ENCODE measurements around the gene CAMK2D. TPM values are rescaled to one million over a fixed set of nuclear protein-coding genes. Genes with fewer than 3 reads are reported as not detected.

The CAMK2D gene
- total RNA-seq, 1 experiment from 2014 or later = 32.1 TPM

DNA sequence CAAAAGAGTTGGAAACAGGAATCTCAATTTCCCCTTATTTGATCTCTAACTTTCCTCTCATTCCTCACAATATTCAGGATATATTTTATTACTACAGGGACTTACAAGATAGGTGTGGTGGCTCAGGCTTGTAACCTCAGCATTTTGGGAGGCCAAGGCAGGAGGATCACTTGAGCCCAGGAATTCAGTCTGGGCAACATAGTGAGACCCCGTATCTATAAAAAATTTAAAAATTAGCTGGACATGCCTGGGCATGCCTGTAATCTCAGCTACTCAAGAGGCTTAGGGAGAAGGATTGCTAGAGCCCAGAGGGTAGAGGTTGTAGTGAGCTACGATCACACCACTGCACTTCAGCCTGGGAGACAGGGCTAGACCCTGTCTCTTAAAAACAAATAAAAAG, 200.4 kb downstream of the CAMK2D start:
- Mint-ChIP-seq H3K27ac (ENCODE audit: low read depth, unreplicated experiment) (peak overlapping the region; percentile 75), H3K27me3 (ENCODE audit: insufficient read depth, unreplicated experiment) (no peaks in the 10 kb centered on the region), H3K9me3 (ENCODE audit: unreplicated experiment) (no peaks in the 10 kb centered on the region), H3K4me1 (ENCODE audit: insufficient read depth, unreplicated experiment) (peaks cover 15% of the 10 kb centered on the region), H3K36me3 (ENCODE audit: insufficient read depth, unreplicated experiment) (peaks cover 6% of the 10 kb centered on the region), H3K4me3 (ENCODE audit: unreplicated experiment) (no peak overlapping the region)
- POLR2A ChIA-PET = interaction anchor here (0.6 to 1.4 kb wide), 4 partner anchors 14 to 199 kb away, joined by 3 to 5 read pairs (median 4); no protein-coding TSS in a partner anchor
- CTCF ChIA-PET = interaction anchor here (0.6 to 2.3 kb wide), 3 partner anchors 13 to 696 kb away, joined by 3 to 15 read pairs (median 3); no protein-coding TSS in a partner anchor
- no TSS peak for BruUV-seq (replicated peaks)
- no peak for DNase-seq (ENCODE audit: unreplicated experiment)
- TF ChIP-seq, protein P1, sequence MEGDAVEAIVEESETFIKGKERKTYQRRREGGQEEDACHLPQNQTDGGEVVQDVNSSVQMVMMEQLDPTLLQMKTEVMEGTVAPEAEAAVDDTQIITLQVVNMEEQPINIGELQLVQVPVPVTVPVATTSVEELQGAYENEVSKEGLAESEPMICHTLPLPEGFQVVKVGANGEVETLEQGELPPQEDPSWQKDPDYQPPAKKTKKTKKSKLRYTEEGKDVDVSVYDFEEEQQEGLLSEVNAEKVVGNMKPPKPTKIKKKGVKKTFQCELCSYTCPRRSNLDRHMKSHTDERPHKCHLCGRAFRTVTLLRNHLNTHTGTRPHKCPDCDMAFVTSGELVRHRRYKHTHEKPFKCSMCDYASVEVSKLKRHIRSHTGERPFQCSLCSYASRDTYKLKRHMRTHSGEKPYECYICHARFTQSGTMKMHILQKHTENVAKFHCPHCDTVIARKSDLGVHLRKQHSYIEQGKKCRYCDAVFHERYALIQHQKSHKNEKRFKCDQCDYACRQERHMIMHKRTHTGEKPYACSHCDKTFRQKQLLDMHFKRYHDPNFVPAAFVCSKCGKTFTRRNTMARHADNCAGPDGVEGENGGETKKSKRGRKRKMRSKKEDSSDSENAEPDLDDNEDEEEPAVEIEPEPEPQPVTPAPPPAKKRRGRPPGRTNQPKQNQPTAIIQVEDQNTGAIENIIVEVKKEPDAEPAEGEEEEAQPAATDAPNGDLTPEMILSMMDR (IDR thresholded peaks at IDR 0.05; ENCODE audit: unreplicated experiment) = no peak
- intact Hi-C loops (cut with micrococcal nuclease) = no loop called here

DNA sequence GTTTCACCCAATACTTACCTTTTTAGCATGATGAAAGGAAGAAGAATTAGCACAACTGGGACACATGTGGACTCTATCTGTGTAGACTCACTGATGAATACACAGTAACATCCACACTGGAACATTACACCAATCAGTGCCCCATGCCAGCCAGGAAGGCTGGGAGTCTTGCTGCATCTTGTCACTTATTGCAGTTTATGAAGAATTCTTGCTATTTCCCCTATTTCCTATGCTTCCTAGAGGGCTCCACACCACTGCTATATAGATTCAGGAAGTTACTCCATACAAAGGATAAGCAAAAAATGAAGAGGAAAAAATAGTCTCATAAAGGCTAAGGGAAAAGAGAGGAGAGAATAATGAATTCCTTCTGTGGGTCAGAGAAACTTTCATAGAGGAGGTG, 201.0 kb downstream of the CAMK2D start:
- H3K36me3 Mint-ChIP-seq (ENCODE audit: insufficient read depth, unreplicated experiment) = peaks cover 6% of the 10 kb centered on the region
- no peaks in the 10 kb centered on the region for H3K9me3 Mint-ChIP-seq (ENCODE audit: unreplicated experiment)
- CTCF ChIA-PET = interaction anchor here (1.3 to 2.3 kb wide), 2 partner anchors 13 kb away, joined by 5 to 15 read pairs; no protein-coding TSS in a partner anchor
- no TSS peak for BruUV-seq (replicated peaks)
- no peaks in the 10 kb centered on the region for H3K27me3 Mint-ChIP-seq (ENCODE audit: insufficient read depth, unreplicated experiment)
- peaks cover 18% of the 10 kb centered on the region for H3K4me1 Mint-ChIP-seq (ENCODE audit: insufficient read depth, unreplicated experiment)
- TF ChIP-seq, protein P1 (IDR thresholded peaks at IDR 0.05; ENCODE audit: unreplicated experiment) = no peak
- intact Hi-C loops (cut with micrococcal nuclease) = no loop called here
- no peak overlapping the region for H3K4me3 Mint-ChIP-seq (ENCODE audit: unreplicated experiment)
- DNase-seq (ENCODE audit: unreplicated experiment) = no peak
- POLR2A ChIA-PET = no interaction called here
- H3K27ac Mint-ChIP-seq (ENCODE audit: low read depth, unreplicated experiment) = peak overlapping the region; percentile 75

DNA sequence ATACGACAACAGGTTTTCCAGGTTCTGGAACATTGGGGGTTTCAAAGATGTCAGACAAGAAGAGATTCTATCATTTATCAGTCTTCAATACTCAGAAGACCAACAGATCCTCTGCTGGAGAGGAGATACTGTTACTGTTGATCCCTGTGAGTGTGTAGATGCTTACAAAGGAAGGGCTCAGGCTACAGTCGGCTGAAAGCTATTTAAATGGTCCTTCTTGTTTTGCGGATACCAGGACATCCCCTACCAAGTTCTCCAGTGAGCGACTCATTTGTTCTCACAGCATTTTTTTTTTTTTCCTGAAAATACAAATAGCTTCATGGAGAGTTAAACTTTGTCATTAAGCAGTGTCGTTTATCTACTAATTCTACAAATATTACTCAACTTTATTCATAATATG, 201.6 kb downstream of the CAMK2D start:
- TF ChIP-seq, protein P1 (IDR thresholded peaks at IDR 0.05; ENCODE audit: unreplicated experiment) = no peak
- CTCF ChIA-PET = interaction anchor here (0.7 to 1.3 kb wide), 2 partner anchors 12 to 21 kb away, joined by 4 to 5 read pairs; no protein-coding TSS in a partner anchor
- no peak overlapping the region for H3K27ac Mint-ChIP-seq (ENCODE audit: low read depth, unreplicated experiment)
- peaks cover 6% of the 10 kb centered on the region for H3K36me3 Mint-ChIP-seq (ENCODE audit: insufficient read depth, unreplicated experiment)
- BruUV-seq (replicated peaks) = no TSS peak
- H3K4me3 Mint-ChIP-seq (ENCODE audit: unreplicated experiment) = no peak overlapping the region
- intact Hi-C loops (cut with micrococcal nuclease) = no loop called here
- DNase-seq (ENCODE audit: unreplicated experiment) = no peak
- no peaks in the 10 kb centered on the region for H3K27me3 Mint-ChIP-seq (ENCODE audit: insufficient read depth, unreplicated experiment)
- H3K9me3 Mint-ChIP-seq (ENCODE audit: unreplicated experiment) = no peaks in the 10 kb centered on the region
- POLR2A ChIA-PET = interaction anchor here (0.7 to 0.8 kb wide), 3 partner anchors 11 to 467 kb away, joined by 3 to 5 read pairs (median 3); no protein-coding TSS in a partner anchor
- H3K4me1 Mint-ChIP-seq (ENCODE audit: insufficient read depth, unreplicated experiment) = peaks cover 18% of the 10 kb centered on the region

DNA sequence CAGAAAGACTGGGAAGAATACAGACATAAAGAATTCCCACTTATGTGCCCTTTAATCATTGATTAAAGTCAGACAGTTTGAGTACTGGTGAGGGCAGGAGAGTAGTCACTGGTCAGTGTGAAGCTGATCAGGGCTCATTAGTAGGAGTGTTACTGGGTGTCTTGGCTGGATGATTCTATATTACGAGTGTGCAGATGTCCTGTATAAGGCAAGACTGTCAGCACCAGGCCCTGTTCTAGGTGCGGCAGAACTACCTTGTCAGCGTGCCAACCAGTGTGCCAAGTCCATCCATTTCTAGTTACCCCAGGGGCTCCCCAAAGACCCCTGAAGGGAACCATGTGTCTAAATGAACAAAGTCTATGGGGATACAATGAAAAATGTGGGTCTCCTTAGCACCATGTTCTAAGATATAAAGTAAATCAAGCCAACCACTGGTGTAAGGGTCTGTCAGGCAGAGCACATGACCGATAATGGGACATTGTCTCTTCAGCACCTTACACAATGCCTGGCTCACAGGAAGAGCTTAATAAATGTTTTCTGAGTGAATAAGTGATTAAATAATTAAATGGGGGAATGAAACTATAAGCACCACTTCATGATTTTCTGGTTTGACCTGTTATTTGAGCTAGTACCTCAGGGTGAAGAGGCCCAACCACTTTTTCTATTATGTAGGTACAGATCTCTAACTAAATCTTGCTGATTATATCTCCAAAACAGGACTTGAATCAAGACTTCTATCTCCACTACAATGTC, 205.0 kb downstream of the CAMK2D start:
- BruUV-seq (replicated peaks) = no TSS peak
- Mint-ChIP-seq H3K27me3 (ENCODE audit: insufficient read depth, unreplicated experiment) (no peaks in the 10 kb centered on the region), H3K4me3 (ENCODE audit: unreplicated experiment) (no peak overlapping the region), H3K27ac (ENCODE audit: low read depth, unreplicated experiment) (no peak overlapping the region), H3K36me3 (ENCODE audit: insufficient read depth, unreplicated experiment) (peaks cover 6% of the 10 kb centered on the region), H3K4me1 (ENCODE audit: insufficient read depth, unreplicated experiment) (peaks cover 18% of the 10 kb centered on the region), H3K9me3 (ENCODE audit: unreplicated experiment) (no peaks in the 10 kb centered on the region)
- POLR2A ChIA-PET = interaction anchor here (0.6 kb wide), 1 partner anchor 23 kb away, joined by 3 read pairs; no protein-coding TSS in a partner anchor
- intact Hi-C loops (cut with micrococcal nuclease) = no loop called here
- no peak for DNase-seq (ENCODE audit: unreplicated experiment)
- TF ChIP-seq, protein P1 (IDR thresholded peaks at IDR 0.05; ENCODE audit: unreplicated experiment) = no peak
- CTCF ChIA-PET = interaction anchor here (0.5 to 2.9 kb wide), 3 partner anchors 9 to 74 kb away, joined by 3 to 20 read pairs (median 3); no protein-coding TSS in a partner anchor

All from MCF 10A (cell line).